ENCODE measurements around the gene ZNF664.

Gene ZNF664

DNA sequence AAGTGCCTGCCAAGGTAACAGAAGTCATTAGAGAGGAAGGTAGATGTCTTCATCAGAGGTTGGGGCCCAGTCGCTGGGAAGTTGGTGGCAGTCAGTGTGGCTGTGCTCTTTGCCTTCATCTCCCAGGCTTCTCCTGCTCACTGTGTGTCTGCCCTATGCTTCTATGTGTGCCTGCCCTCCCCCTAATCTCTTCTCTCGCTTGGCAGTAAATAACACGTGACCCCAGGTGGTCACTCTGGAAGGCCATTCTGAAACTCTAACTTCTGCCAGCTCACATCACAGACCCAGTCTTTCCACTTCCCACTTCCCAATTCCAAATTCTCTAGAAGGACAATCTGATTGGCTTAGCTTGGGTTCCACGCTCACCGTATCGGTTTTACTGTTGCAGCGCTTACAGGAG is 9.3 kb downstream of the ZNF664 start:
- Mint-ChIP-seq H3K36me3 (peaks cover 4% of the 10 kb centered on the region), H3K9me3 (no peaks in the 10 kb centered on the region), H3K27ac (peak overlapping the region; percentile 36), H3K27me3 (no peaks in the 10 kb centered on the region), H3K4me1 (peaks cover 22% of the 10 kb centered on the region), H3K4me3 (no peak overlapping the region)
- no peak for ATAC-seq (ENCODE audit: low read depth)
- DNase-seq (ENCODE audit: low spot score in 2 of 2): no peak

DNA sequence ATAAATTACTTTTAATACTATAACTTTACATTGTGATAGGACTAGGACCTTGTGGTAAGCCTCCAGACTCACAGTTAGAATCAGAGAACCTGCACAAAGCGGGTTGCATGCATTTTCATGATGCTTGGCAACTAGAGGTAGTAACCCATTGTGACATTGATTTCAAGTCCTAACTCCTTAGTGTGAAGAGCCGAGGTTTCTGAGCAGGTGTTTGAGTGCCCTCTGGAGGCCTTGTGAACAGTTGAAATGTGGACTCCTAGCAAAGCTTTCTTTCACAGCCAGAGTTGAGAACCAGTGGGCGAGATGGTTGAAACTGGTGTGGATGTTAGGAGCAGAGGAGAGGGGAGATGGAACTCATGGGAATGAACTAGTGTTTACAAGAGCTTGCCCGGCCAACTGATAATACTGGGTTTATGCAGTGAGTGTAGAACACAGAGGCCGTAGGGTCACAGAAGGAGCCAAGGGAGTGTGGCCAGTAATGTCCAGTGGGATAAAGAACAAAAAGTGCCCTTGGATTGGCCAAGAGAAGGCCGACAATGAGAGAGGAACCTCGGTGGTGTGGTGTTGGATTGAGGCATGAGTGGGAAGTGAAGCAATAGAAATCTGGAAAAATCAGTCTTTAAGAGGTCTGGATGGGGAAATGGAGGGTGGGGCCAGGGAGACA is 10.9 kb downstream of the ZNF664 start:
- ATAC-seq (ENCODE audit: low read depth): peak; percentile 85
- no peak overlapping the region for H3K27ac Mint-ChIP-seq
- no peaks in the 10 kb centered on the region for H3K9me3 Mint-ChIP-seq
- peak; percentile 17 to 32 for DNase-seq (ENCODE audit: low spot score in 2 of 2)
- H3K4me1 Mint-ChIP-seq: peaks cover 22% of the 10 kb centered on the region
- H3K27me3 Mint-ChIP-seq: no peaks in the 10 kb centered on the region
- H3K36me3 Mint-ChIP-seq: peaks cover 13% of the 10 kb centered on the region
- no peak overlapping the region for H3K4me3 Mint-ChIP-seq

DNA sequence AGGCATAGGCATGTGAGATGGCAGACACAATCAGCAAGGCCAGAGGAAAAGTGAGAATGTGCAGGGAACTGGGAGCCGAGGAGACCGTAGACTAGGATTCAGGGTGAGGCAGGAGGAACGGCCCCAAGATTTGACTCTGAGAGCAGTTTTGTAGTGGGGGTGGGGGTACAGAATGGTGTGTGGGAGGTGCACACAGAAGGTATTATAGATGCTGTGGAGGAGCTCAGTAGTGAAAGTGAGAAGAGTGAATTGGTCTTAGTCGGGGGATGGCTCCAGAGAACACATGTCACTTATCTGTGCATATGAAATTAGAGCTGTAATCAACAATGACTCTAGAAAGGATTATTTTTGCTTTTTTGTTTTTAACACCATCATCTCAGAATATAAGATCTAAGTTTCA is 11.9 kb downstream of the ZNF664 start:
- no peak for DNase-seq (ENCODE audit: low spot score in 2 of 2)
- Mint-ChIP-seq H3K9me3 (no peaks in the 10 kb centered on the region), H3K4me3 (no peak overlapping the region), H3K36me3 (peaks cover 18% of the 10 kb centered on the region), H3K27me3 (no peaks in the 10 kb centered on the region), H3K27ac (no peak overlapping the region), H3K4me1 (peaks cover 25% of the 10 kb centered on the region)
- no peak for ATAC-seq (ENCODE audit: low read depth)

DNA sequence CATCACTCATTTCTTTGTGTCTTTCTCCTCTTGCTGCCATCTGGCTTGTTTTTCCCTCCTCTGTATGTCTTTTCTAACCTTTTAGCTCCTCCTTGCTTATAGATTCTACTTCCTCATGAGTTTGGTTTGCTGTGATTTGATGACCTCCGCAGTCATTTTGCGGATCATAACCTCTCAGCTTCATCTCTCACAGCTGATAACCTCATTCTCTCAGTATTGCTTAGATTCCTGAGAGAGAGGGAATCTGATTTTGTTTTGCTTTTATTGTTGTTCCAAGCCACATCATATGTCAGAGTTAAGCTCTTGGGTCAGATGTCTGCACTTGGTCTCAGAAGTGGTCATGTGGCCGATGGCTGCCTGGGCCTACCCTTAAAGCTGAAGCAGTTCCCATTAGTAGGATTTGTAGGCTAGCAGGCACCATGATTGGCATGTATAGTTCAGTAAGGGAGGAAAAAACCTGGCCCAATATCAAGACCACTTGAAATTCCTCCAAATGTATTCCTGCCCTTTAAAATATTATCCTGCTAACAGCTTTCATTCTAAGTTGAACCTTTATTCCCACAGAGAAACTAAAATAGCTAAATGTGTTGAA is 13.5 kb downstream of the ZNF664 start:
- Mint-ChIP-seq H3K9me3 (no peaks in the 10 kb centered on the region), H3K4me1 (peaks cover 33% of the 10 kb centered on the region), H3K4me3 (no peak overlapping the region), H3K27ac (peak overlapping the region; percentile 55), H3K36me3 (peaks cover 27% of the 10 kb centered on the region), H3K27me3 (no peaks in the 10 kb centered on the region)
- ATAC-seq (ENCODE audit: low read depth) (no peak), DNase-seq (ENCODE audit: low spot score in 2 of 2) (no peak)

DNA sequence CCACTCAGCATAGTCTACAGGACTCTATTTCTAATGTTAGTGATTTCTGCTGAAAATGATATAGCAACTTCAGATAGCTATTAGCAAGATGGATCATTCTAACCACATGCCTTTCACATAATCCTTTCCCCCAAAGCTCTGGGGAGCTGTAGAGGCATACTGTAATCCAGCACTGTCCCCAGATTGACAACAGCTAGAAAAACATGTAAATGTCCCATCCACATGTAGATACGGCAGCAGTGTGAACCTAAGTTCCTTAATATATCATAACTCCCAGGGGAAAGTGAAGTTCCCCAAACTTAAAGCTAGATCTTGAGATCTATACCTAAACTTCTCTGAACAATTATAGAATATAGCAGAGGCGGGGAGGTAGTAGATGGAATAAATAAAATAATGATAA is 14.0 kb downstream of the ZNF664 start:
- H3K9me3 Mint-ChIP-seq: no peaks in the 10 kb centered on the region
- H3K36me3 Mint-ChIP-seq: peaks cover 27% of the 10 kb centered on the region
- no peak for DNase-seq (ENCODE audit: low spot score in 2 of 2)
- H3K4me1 Mint-ChIP-seq: peaks cover 33% of the 10 kb centered on the region
- no peaks in the 10 kb centered on the region for H3K27me3 Mint-ChIP-seq
- peak; percentile 26 for ATAC-seq (ENCODE audit: low read depth)
- H3K27ac Mint-ChIP-seq: peak overlapping the region; percentile 55
- no peak overlapping the region for H3K4me3 Mint-ChIP-seq

DNA sequence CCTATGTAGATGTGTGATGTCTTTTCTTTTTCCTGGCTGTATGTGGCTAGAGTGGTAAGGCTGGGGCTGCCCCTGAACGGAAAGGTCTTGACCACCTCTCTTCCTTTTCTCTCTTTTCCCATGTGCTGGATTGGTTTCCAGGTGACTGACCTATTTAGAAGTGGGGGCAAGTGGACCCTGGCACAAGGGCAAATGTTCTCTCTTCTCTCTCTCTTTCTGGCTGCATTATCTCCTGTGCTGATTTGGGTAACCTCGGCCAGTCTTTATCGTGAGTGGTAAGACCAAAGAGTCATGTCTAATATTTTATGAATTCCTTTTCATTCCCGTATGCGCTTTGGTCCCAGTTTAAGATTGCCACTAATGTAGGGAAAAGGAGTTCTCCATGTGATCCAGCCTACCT is 16.2 kb downstream of the ZNF664 start:
- DNase-seq (ENCODE audit: low spot score in 2 of 2) (no peak), ATAC-seq (ENCODE audit: low read depth) (no peak)
- peaks cover 25% of the 10 kb centered on the region for H3K4me1 Mint-ChIP-seq
- H3K36me3 Mint-ChIP-seq: peaks cover 30% of the 10 kb centered on the region
- H3K27ac Mint-ChIP-seq: no peak overlapping the region
- H3K9me3 Mint-ChIP-seq: no peaks in the 10 kb centered on the region
- no peak overlapping the region for H3K4me3 Mint-ChIP-seq
- H3K27me3 Mint-ChIP-seq: no peaks in the 10 kb centered on the region

DNA sequence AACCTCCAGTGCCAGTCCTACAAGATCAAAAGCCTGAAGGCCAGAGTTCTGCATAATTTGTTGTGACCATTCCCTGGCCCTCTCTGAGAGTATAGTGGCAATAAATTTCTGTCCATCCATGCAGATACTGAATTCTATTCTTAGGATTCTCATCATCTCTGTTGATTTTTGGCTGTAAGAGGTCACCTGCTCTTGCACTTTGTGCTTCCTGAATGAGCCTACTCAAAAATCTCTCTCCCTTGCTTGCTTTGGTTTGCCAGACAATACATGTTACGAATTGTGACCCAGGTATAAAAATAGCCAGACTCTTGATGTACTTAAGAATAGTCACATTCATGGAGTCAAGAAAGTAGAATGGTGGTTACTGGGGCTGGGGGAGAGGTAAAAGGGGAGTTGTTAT is 16.7 kb downstream of the ZNF664 start:
- Mint-ChIP-seq H3K27ac (no peak overlapping the region), H3K27me3 (no peaks in the 10 kb centered on the region), H3K9me3 (no peaks in the 10 kb centered on the region), H3K4me1 (peaks cover 25% of the 10 kb centered on the region), H3K4me3 (no peak overlapping the region), H3K36me3 (peaks cover 32% of the 10 kb centered on the region)
- DNase-seq (ENCODE audit: low spot score in 2 of 2): no peak
- ATAC-seq (ENCODE audit: low read depth): no peak

DNA sequence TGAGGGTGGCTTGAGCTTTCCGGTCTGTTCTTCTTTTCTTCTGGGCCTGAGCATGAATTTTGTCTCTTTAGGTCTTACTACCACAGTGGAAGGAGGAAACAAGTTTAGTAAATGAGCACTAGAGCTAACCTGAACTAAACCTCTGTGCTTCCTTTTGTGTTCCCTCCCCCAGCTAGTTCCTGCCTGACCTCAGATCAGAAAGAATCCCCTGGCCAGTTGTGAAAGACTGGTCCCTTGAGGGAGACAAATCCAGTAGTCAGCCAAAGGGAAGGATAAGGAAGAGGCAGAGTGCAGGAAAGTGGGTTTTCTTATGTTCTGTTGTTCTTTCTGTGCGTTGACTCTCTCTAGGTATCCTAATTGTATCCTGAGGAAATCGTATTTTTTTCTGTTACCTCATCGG is 17.5 kb downstream of the ZNF664 start:
- H3K9me3 Mint-ChIP-seq: no peaks in the 10 kb centered on the region
- H3K27me3 Mint-ChIP-seq: no peaks in the 10 kb centered on the region
- peaks cover 35% of the 10 kb centered on the region for H3K36me3 Mint-ChIP-seq
- peaks cover 25% of the 10 kb centered on the region for H3K4me1 Mint-ChIP-seq
- no peak overlapping the region for H3K4me3 Mint-ChIP-seq
- H3K27ac Mint-ChIP-seq: no peak overlapping the region
- no peak for DNase-seq (ENCODE audit: low spot score in 2 of 2)
- ATAC-seq (ENCODE audit: low read depth): no peak

DNA sequence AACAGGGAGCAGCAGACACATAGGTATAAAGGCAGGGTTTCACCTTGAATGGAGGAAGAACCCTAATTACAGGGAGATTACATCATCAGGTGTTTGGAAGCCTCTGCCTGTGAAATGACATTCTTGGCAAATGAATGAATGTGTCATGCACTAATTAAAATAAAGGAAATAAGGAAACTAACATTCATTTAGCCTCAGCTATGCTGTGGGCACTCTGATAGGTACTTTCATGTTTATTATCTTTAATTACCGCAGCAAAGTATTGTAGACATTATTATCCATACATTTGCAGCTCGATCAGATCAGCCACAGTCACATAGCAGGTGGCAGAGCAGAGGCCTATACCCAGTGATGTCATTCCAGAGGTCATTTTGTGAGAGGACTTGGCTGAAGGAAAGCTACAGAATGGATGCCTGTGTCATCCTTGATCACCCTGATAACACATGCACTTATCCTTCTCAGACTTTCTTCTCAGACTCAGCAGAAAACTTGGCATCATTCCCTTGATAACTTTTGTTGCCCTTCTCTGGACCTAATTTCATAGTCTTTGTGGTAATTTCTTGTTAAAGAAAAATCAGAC is 18.4 kb downstream of the ZNF664 start:
- H3K27me3 Mint-ChIP-seq: no peaks in the 10 kb centered on the region
- peaks cover 27% of the 10 kb centered on the region for H3K4me1 Mint-ChIP-seq
- H3K27ac Mint-ChIP-seq: no peak overlapping the region
- ATAC-seq (ENCODE audit: low read depth) (no peak), DNase-seq (ENCODE audit: low spot score in 2 of 2) (no peak)
- no peak overlapping the region for H3K4me3 Mint-ChIP-seq
- H3K36me3 Mint-ChIP-seq: peaks cover 37% of the 10 kb centered on the region
- H3K9me3 Mint-ChIP-seq: no peaks in the 10 kb centered on the region

DNA sequence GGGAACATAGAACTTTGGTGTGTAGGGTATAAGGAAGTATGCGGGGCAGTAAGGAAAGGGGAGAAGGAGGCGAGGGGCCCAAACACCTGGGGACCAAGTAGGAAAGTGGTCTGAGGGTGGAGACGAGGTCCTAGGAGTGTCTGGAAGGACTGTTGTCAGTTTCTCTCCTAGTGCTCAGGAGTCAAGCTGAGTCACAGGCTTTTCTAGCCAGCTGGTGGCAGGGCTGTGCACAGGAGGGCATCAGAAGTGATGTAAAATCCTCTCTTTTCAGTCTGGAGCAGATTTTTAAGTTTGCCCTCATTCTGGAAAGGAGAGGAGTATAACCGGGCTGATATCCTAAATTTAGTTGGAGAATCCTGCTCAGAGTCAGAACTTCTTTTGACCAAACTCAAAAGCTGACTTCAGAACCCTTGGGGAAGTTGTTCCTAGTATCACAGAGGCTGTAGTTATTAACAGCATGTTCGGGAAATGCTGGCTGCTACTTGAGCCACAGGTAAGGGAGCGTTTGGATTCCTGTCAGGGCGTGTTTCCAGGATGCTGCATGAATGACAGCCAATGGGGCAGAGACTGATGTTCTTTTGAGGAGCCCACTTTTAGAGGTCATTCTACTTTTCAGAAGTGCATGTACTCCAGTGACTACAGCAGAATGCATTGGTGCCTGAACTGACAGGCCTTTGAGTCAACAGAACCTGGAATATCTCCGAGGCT is 19.3 kb downstream of the ZNF664 start:
- Mint-ChIP-seq H3K27me3 (no peaks in the 10 kb centered on the region), H3K4me3 (no peak overlapping the region), H3K4me1 (peaks cover 20% of the 10 kb centered on the region), H3K27ac (peak overlapping the region; percentile 29), H3K36me3 (peaks cover 38% of the 10 kb centered on the region), H3K9me3 (no peaks in the 10 kb centered on the region)
- DNase-seq (ENCODE audit: low spot score in 2 of 2) (no peak), ATAC-seq (ENCODE audit: low read depth) (no peak)

DNA sequence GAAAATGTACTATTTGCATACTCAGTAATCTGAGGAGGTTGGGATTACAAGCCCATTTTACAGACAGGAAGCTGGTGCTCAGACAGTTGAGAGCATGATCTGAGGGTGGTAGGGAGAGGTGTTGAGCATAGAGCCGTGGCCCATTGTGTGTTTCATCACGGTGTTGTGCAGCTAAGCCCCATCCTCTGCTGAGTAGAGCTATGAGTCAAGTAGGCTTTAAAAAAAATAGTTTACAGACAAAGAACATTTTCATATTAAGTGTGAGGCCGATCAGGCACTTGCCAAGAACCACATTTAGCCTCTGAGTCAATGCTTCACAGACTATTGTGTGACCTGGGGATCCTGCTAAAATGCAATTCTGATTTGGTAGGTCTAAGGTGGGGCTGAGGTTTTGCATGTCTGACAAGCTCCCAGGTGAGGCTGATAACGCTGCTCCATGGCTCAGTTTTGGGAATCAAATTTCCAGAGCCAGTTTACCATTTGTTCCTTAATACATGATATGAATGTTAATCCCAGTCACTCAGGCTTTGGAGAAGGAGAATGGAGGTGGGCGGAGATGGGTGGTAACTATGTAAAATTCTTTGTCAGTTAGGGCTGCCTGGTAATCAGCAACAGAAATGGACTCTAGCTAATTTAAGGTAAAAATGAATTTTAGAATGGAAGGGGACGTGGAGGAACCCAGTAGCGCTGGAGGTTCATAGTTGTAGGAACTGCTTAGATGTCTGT is 22.2 kb downstream of the ZNF664 start:
- no peaks in the 10 kb centered on the region for H3K27me3 Mint-ChIP-seq
- H3K27ac Mint-ChIP-seq: no peak overlapping the region
- ATAC-seq (ENCODE audit: low read depth) (no peak), DNase-seq (ENCODE audit: low spot score in 2 of 2) (no peak)
- H3K4me1 Mint-ChIP-seq: peaks cover 17% of the 10 kb centered on the region
- H3K4me3 Mint-ChIP-seq: no peak overlapping the region
- H3K9me3 Mint-ChIP-seq: no peaks in the 10 kb centered on the region
- peaks cover 29% of the 10 kb centered on the region for H3K36me3 Mint-ChIP-seq

DNA sequence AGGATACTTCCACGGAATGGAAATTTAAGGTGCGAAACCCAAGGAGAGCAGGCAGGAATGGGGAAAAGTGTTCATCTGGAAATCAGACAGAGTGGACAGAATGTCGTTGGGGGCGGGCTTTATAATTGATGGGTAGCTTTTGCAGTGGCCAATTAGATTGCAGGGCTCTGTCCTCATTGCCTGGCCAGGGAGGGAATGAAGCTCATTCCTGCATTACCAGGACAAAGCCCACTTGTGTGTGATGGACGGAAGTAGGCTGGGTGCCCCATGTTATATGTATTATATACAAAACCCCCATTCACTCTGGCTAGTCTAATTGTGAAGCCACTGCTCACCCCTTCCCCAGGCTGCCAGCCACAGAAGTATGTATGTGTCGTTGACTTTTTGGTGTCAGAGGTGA is 23.6 kb downstream of the ZNF664 start:
- Mint-ChIP-seq H3K4me3 (no peak overlapping the region), H3K27ac (no peak overlapping the region), H3K9me3 (no peaks in the 10 kb centered on the region), H3K4me1 (peaks cover 10% of the 10 kb centered on the region), H3K27me3 (no peaks in the 10 kb centered on the region), H3K36me3 (peaks cover 19% of the 10 kb centered on the region)
- ATAC-seq (ENCODE audit: low read depth): no peak
- no peak for DNase-seq (ENCODE audit: low spot score in 2 of 2)

DNA sequence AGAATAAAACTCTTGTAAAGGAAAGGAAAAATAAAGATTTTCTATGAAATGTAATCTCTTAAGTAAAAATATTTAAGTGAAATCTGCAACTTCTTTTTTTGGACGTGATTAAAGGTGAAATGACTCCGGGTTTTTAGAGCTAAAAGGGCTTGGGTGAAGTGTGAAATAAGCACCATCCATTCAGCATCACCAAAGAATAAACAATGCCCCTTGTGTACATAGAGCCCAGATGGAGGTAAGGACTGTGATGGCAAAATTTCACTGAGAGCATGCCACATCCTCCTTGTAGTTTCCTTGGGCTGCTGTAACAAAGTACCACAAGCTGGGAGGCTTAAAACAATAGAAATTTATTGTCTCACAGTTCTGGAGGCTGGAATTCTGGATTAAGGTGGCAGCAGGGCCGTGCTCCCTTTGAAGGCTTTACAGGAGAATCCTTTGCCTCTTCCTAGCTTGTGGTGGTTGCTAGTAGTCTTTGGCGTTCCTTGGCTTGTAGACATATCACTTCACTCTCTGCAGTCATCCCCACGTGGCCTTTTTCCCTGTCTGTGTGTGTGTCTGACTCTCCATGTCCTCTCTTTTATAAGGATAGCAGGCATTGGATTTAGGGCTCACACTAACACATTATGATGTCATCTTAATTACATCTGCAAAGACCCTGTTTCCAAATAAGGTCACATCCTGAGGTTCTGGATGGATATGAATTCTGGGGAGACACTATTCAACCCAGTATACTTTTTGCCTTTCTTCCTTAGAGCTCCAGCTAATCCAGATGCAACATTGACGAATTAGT is 24.2 kb downstream of the ZNF664 start:
- ATAC-seq (ENCODE audit: low read depth) (no peak), DNase-seq (ENCODE audit: low spot score in 2 of 2) (no peak)
- Mint-ChIP-seq H3K27ac (no peak overlapping the region), H3K4me3 (no peak overlapping the region), H3K36me3 (peaks cover 19% of the 10 kb centered on the region), H3K4me1 (peaks cover 10% of the 10 kb centered on the region), H3K27me3 (no peaks in the 10 kb centered on the region), H3K9me3 (no peaks in the 10 kb centered on the region)

Measured in memory B cell (primary cell).